GM15510 (cell line): Measurements from ENCODE around the gene TRAP1.

Experiments
- POLR2A ChIP-seq: IDR thresholded peaks from 3 replicates; pipeline ENCODE4 v1.6.1; 2011; ENCODE audit warnings: borderline replicate concordance; ENCODE audit not compliant: insufficient read length; ENCODE audit errors: extremely low read depth

TRAP1 gene

GRCh38 chr16:3673676-3674377 lies 43.5 kb downstream of the TRAP1 start:
- TF ChIP-seq POLR2A: no peak

GRCh38 chr16:3673201-3673600 lies 44.1 kb downstream of the TRAP1 start:
- no peak for TF ChIP-seq POLR2A

- no peak for TF ChIP-seq POLR2A
These were observed 44.7 kb downstream of the TRAP1 start for GRCh38 chr16:3672571-3673041.

GRCh38 chr16:3671424-3671823 lies 45.9 kb downstream of the TRAP1 start:
- TF ChIP-seq POLR2A: no peak

- TF ChIP-seq POLR2A: no peak
These were observed 46.6 kb downstream of the TRAP1 start for GRCh38 chr16:3670711-3671110.

GRCh38 chr16:3669082-3669481 lies 48.2 kb downstream of the TRAP1 start:
- no peak for TF ChIP-seq POLR2A

- no peak for TF ChIP-seq POLR2A
These were observed 48.7 kb downstream of the TRAP1 start for GRCh38 chr16:3668626-3669025.

GRCh38 chr16:3665508-3665907 lies 51.8 kb downstream of the TRAP1 start:
- no peak for TF ChIP-seq POLR2A

- no peak for TF ChIP-seq POLR2A
These were observed 53.0 kb downstream of the TRAP1 start for GRCh38 chr16:3664187-3664896.

- no peak for TF ChIP-seq POLR2A
These were observed 54.7 kb downstream of the TRAP1 start for GRCh38 chr16:3662601-3663000.

GRCh38 chr16:3661922-3662321 lies 55.4 kb downstream of the TRAP1 start:
- no peak for TF ChIP-seq POLR2A

- no peak for TF ChIP-seq POLR2A
These were observed 56.0 kb downstream of the TRAP1 start for GRCh38 chr16:3661311-3661710.

GRCh38 chr16:3659251-3659650 lies 58.1 kb downstream of the TRAP1 start:
- no peak for TF ChIP-seq POLR2A

- TF ChIP-seq POLR2A: no peak
These were observed 60.5 kb downstream of the TRAP1 start for GRCh38 chr16:3656491-3657468.

- no peak for TF ChIP-seq POLR2A
These were observed 61.7 kb downstream of the TRAP1 start for GRCh38 chr16:3655396-3656159.

- TF ChIP-seq POLR2A: no peak
These were observed 62.3 kb downstream of the TRAP1 start for GRCh38 chr16:3655030-3655395.
